ENCODE results near the gene ABCB1.

Gene ABCB1

DNA sequence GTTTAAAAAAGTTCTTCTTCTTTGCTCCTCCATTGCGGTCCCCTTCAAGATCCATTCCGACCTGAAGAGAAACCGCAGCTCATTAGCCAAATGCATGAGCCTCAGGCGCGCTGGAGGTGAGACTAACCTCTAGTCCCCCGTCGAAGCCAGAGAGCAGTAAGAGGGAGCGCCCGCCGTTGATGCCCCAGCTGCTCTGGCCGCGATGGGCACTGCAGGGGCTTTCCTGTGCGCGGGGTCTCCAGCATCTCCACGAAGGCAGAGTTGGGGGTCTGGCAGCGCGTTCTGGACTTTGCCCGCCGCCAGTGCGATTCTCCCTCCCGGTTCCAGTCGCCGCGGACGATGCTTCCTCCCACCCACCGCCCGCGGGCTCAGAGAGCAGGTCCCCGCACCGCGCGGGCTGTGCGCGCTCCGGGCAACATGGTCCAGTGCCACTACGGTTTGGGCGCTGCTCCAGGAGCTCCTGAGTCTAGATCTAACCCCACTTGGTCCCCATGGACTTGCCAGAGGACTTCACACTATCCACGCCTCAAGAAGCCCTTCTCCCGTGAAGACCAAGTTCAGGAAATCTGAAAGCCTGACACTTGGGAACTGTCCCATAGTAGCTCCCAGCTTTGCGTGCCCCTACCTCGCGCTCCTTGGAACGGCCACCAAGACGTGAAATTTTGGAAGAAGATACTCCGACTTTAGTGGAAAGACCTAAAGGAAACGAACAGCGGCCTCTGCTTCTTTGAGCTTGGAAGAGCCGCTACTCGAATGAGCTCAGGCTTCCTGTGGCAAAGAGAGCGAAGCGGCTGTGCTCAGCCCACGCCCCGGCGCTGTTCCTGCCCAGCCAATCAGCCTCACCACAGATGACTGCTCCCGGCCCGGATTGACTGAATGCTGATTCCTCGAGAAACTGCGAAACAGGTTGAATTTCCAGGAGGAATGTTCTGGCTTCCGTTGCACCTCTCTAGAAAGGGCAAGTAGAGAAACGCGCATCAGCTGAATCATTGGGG is at the start of gene ABCB1:
ABCB1 (minus strand) TSS at position 755 of the 995 bp plus-strand sequence; CDS start at position 55, 700 bp downstream.
- in situ Hi-C loops (cut with MboI; ENCODE audit: low sequenced_read_pairs): no loop called here

- in situ Hi-C loops (cut with MboI; ENCODE audit: low sequenced_read_pairs): no loop called here
Observed at GRCh38 chr7:87648316-87648715, 47.6 kb upstream of the ABCB1 start.

- in situ Hi-C loops (cut with MboI; ENCODE audit: low sequenced_read_pairs): no loop called here
Observed at GRCh38 chr7:87645446-87645845, 44.8 kb upstream of the ABCB1 start.

GRCh38 chr7:87635921-87636320 is 35.2 kb upstream of the ABCB1 start:
- in situ Hi-C loops (cut with MboI; ENCODE audit: low sequenced_read_pairs): no loop called here

GRCh38 chr7:87628780-87629569 is 28.3 kb upstream of the ABCB1 start:
- in situ Hi-C loops (cut with MboI; ENCODE audit: low sequenced_read_pairs): no loop called here

- in situ Hi-C loops (cut with MboI; ENCODE audit: low sequenced_read_pairs): no loop called here
Observed at GRCh38 chr7:87627634-87627994, 26.9 kb upstream of the ABCB1 start.

DNA sequence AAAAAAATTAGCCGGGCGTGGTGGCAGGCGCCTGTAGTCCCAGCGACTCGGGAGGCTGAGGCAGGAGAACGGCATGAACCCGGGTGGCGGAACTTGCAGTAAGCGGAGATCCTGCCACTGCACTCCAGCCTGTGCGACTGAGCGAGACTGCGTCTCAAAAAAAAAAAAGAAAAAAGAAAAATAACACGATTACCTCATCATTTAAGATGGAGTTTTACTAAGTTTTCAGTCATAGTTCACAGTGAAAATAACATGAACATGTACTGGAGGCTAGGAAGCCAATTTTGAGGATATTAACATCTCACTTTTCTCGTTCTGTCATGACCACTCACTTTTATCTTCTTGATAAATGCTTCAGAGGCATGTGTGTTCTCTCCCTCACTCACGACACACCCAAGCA is 24.4 kb upstream of the ABCB1 start:
- in situ Hi-C loops (cut with MboI; ENCODE audit: low sequenced_read_pairs): no loop called here

DNA sequence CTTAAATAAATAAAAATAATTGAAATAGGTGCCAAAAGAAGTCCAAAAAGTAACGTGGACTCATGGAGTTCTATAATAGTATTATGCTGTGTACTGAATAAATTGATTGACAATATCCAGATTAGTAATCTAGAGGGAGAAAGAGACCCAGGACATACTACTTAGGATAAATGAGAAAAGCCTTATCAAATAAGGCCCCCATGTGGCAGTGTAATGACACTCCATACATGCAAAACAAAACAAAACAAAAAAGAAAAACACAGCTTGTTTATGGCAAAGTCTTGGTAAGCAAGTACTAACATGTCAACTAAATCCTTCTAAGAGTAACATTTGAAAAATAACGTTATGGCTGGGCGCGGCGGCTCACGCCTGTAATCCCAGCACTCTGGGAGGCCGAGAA is 23.9 kb upstream of the ABCB1 start:
- in situ Hi-C loops (cut with MboI; ENCODE audit: low sequenced_read_pairs): no loop called here

DNA sequence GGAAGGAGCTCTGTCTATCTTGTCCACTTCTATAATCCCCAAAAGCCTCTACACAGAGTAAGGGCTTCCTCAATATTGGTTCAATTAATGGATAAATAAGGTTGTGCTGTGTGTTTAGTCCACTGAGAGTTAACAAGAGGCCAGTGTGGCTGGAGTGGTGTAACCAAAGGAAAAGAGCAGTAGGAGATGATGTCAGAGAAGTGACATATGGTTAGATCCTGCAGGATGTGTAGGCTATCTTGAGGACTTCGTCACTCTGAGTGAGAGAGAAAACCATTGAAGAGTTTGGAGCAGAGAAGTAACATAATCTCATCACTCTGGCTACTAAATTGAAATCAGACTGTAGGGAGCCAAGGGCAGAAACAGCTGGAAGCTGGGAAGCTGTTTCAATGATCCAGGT is 14.5 kb upstream of the ABCB1 start:
- in situ Hi-C loops (cut with MboI; ENCODE audit: low sequenced_read_pairs): no loop called here

DNA sequence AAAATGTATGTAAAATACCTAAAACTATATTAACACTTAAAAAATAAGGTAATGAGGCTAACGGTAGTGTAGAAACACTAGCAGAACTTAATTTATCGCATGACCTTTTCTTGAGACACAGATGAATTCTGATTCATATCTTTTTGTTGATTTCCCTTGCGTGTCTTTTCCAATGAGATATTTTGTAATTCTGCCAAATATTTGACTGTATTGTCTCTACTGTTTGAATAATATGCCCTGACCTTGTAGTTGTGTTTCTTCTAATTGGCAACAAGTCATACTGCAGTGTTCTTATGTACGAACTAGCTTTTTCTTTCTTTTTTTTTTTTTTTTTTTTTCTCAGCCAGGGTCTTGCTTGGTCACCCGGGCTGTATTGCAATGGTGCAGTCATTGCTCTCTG is 9.2 kb upstream of the ABCB1 start:
- in situ Hi-C loops (cut with MboI; ENCODE audit: low sequenced_read_pairs): no loop called here

DNA sequence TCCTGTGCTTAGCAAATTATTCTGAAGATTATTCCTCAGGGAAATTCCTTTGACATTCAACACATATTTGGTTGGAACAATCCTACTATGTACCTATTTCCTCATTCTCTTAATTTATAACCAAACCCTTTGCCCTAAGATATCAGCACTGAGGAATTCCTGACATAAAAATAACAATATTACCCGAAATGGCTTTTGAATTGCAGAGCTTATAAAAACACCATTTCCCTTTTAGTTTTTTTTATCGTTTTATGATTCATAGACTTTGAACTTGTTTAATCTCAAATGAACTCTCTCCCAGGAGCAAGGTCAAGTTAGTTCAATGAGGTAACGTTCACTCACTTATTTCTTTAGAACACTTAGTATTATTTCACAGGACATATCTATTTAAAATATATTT is 7.7 kb upstream of the ABCB1 start:
- in situ Hi-C loops (cut with MboI; ENCODE audit: low sequenced_read_pairs): no loop called here

- in situ Hi-C loops (cut with MboI; ENCODE audit: low sequenced_read_pairs): no loop called here
Observed at GRCh38 chr7:87604264-87604663, 3.6 kb upstream of the ABCB1 start.

DNA sequence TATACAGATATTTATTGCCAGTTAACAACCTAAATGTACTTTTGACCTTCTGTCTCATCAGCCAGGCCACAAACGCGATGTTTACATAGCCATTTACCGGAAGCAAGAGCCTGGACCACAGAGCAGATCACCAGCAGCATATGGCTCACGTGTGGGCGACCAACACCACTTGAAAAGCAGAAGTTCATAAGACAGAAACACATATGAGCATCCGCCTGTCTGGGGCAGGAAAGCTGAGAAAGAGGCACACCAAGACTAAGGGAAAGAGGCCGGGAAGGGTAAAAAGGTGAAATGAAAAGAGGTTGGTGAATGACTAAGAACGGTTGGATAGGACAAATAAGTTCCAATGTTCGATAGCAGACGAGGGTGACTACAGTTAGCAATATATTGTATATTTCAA is 1.3 kb downstream of the ABCB1 start:
- in situ Hi-C loops (cut with MboI; ENCODE audit: low sequenced_read_pairs): no loop called here

DNA sequence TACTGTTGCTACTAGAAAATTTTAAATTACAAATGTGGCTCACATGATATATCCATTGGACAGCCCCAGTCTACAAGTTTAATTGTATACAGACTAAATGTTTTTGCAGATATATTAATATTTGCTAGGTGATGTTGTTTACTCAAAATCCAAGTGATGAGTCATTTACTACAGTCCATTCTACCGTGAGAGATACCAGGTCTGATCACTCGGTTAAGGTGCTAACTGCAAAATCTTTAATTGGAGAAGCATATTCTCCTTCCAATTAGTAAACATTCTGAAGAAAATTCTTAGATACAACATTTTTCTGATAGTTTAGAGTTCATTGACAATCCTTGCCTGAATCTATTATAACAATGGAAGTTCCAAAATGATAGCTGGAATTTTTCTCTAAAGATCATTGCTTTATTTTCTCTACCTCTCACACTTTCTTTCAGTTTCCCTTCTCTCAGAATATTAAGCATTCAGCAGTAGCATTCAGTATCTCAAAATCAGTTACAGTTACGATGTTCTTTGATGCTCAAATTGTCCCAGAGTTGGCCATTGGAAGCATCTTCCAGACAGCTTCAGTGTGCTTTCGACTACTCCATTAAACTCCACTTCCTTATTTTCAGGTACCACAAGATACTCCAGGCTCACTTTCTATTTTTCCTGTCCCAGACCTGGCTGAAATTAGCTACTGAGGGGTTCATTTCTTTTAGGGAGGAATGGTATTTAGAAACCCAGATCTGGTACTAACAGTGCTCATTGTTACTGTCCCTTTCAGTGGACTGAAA is 2.3 kb downstream of the ABCB1 start:
- in situ Hi-C loops (cut with MboI; ENCODE audit: low sequenced_read_pairs): no loop called here

DNA sequence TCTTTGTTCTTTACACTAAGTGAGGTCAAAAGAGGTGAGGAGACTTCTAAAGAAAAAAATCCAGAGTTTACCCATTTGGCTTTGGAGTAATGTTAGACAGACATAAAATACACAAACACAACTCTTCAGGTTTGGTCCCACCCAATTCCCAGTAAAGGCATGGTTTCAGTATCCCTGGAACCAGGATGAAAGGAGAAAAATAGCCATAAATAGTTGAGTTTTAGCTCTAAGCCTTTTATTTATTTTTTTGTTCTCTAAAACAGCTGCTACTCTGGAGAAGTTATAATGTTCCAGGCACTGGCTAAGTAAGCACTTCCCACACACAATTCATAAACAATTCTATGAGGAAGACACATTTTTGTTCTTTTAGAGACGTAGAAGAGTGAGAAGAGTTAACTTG is 4.0 kb downstream of the ABCB1 start:
- in situ Hi-C loops (cut with MboI; ENCODE audit: low sequenced_read_pairs): no loop called here

DNA sequence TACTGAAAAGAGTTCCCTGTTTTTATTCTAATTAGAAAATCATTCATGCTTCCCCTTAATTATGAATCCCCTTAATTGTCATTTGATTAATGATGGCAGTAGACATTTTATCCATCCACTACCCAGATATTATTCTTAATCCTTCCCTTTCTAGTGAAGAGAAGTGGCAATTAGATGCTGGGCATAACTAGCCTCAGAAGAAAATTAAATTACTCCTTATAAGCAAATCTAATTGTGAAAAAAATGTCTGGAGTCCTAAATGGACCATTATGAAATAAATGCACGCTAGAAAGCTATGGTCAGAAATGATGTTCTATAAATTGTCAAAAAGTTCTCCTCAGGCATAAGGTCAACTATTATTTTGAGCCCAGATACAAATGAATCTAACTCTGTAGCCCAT is 4.5 kb downstream of the ABCB1 start:
- in situ Hi-C loops (cut with MboI; ENCODE audit: low sequenced_read_pairs): no loop called here

- in situ Hi-C loops (cut with MboI; ENCODE audit: low sequenced_read_pairs): no loop called here
Observed at GRCh38 chr7:87592300-87592699, 8.4 kb downstream of the ABCB1 start.

DNA sequence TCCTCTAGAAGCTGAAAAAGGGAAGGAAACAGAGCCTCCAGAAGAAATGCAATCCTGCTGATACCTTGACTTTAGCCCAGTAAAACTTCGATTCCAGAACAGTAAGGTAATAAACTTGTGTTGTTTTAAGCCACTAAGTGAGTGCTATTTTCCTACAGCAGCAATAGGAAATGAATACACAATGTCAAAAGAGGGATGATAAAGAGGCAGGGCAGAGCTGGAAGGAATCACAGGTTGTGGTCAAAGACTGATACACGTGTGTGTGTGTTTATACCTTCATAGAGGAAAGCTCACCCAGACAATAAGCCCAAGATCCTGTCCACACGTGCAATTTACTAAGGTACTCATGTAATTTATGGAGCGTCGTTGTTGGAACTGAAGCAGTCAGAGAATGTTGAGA is 9.5 kb downstream of the ABCB1 start:
- in situ Hi-C loops (cut with MboI; ENCODE audit: low sequenced_read_pairs): no loop called here

GRCh38 chr7:87590578-87590977 is 10.1 kb downstream of the ABCB1 start:
- in situ Hi-C loops (cut with MboI; ENCODE audit: low sequenced_read_pairs): no loop called here

GRCh38 chr7:87589631-87590030 is 11.1 kb downstream of the ABCB1 start:
- in situ Hi-C loops (cut with MboI; ENCODE audit: low sequenced_read_pairs): no loop called here

DNA sequence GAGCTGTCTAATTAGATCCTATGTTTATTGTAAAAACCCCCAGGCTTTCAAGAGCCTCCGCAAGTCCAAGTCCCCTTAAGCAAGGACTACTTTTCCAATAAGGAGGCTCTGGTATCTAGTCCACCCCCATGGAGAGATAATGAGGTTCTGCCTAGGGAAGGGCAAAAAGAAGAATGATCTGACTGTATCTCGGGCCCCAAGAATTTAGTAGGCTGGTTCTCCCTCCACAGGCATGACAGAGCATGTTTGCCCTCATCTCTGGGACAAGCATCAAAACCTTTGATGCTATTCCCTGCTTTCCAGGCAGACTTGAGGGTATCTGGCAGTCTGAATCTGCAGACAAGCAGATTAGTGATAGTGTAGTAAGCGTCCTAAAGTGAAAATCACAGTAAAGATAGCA is 19.0 kb downstream of the ABCB1 start:
- in situ Hi-C loops (cut with MboI; ENCODE audit: low sequenced_read_pairs): no loop called here

Measured in HL-60/S4 treated with phorbol 12-myristate 13-acetate at 8.2 ng/mL for 4 days and 3 days (cell line).